Inflammatory macrophage (primary cell): Measurements from ENCODE around the gene NKAIN2.

ENCODE experiments used
- DNase-seq, 2 donors: peaks; one replicate each; pipeline ENCODE4 v3.0.0-alpha.2; 2020 to 2022

NKAIN2 gene

DNA sequence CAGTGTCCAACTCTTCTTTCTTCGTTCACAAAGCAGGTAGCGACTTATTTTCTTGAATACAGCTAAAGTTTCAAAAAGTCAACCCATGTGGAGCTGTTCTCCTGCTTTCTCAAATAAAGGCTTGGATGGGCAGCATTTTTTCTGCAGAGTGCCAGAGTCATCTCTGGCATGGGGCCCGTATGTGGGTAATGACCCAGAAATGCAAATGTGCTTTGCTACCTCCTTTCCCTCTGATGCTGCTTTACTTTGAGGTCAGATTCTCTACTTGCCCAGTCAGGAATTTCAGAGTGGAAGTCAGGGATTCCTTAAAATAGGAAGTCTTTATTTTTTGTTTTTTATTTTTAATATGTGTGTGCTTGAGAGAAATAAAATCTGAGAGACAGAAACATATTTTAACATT is 4.9 kb downstream of the NKAIN2 start:
- no peak for DNase-seq

- DNase-seq: no peak
Measured at GRCh38 chr6:123810214-123810613, 6.5 kb downstream of the NKAIN2 start.

DNA sequence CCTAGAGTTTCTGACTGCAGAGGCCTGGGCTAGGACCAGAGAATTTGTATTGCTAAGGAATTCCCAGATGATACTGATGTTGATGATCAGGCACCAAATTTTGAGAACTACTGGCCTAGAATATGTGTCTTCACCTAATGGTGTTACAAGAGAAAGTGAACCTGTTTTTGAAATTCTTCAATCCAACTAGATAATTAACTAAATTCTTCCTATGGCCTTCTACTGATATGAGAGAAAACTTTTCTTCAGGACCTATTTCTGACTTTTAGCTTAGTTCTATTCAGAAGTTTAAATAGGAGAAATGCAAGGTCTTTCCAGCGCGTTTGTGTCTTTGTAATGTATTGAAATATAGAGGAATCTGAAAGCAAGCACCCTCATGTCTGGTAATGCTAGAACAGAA is 7.3 kb downstream of the NKAIN2 start:
- no peak for DNase-seq

GRCh38 chr6:123811378-123811777 is 7.7 kb downstream of the NKAIN2 start:
- DNase-seq: no peak

- no peak for DNase-seq
Measured at GRCh38 chr6:123812621-123813020, 9.0 kb downstream of the NKAIN2 start.

DNA sequence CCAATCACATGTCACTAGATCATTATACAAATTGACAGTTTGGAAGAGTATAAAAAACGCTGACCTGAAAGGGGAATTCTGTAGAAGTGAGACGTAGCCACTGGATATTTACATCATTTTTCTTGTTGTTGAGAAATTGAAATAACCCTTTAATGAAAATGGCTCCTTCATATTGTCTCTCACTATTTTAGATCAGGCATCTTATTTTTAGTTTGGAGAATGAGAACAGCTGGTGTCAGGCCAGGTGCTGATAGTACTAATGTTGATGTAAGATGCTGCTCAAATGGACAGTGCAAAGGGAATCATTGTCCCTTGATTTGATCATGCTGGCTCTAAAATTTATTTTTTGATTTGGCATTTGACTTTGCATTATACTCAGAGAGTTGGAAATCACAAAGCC is 17.4 kb downstream of the NKAIN2 start:
- DNase-seq: no peak

GRCh38 chr6:123829302-123829953 is 25.8 kb downstream of the NKAIN2 start:
- no peak for DNase-seq

DNA sequence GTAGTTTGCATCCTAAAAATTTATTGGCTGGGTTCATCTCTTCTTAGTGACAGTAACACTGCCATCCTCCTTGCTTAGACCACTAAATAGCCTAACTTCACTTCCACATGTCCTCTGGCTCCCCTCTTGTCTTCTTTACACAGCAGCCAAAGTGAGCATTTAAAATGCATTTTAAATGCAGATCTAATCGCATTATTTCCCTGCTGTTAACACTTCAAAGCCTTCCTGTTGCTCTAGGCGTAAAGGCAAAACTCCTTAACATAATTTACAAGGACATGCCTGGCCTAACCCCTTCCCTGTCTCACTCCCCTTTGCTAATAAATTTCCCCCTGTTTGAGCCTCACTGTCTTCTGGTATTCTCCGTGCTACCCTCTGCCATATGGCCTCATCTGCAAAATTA is 26.5 kb downstream of the NKAIN2 start:
- no peak for DNase-seq

DNA sequence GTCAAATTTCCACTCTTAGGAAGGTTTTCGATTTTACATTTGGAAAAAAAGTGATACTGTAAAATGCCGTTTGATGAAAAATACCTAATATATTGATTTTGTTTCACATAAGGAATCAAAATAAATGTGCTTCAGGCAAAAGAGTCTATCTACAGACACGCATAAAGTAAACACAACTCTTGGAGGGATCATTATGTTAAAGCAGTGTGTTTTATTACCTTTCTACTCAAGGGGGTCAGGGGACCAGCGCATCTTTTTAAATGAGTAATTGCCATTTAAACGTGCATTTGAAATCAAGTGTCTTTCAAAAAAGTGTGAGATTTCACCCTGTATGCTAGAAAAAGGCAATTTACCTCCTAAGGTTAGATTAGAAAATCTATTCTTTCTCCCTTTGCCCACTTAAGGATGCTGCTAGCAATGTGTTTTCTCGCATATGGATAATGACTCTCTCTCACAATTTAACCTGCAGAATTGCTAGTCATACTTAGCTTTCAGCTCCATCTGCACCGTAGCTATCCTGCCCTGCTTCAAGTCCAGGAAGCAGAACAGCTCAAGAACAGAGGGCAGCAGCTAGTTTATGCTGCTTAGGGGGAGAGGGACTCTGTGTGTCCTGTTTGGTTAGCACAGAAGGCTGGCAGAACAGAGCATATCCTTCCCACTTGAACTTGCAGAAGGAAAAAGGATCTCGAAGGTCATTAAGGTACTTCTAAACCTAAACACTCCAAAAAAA is 35.0 kb downstream of the NKAIN2 start:
- no peak for DNase-seq

DNA sequence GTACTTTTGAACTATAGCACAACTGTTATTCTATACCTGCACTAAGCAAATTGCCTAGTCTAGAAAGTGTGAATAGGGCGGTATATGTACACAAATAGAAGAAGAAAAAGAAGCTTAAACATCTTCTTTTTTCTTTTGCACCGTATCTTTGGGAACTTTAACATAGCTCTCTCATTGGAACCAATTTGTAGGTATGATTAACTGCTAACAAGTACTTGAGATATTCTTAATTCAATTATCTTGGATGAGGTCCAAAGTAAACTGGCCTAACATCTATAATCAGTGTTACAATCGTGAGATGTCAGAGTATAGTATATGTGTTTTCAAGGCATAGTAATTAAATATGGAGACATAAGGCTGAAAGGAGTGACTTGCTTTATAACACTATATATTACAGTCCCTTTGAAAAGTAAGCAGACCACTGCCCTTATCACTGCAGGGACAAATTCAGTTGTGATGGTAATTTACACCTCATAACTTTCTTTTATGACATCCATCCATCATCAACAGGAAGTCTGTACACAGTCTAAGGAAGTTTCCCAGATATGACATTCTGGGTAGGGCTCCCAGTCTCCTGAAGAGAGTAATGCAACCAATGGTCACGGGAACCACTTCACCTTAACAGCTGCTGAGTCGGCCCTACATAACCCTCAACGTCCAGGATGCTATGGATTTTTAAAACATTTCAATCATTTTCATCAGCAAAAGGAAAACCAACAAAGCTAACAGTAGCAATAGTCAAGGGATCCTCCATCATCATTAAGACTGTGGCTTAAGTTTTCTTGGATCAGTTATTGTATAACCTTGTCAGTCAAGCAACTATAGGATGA is 37.6 kb downstream of the NKAIN2 start:
- DNase-seq: no peak

- no peak for DNase-seq
Measured at GRCh38 chr6:123844011-123844410, 40.3 kb downstream of the NKAIN2 start.

- no peak for DNase-seq
Measured at GRCh38 chr6:123848347-123848746, 44.7 kb downstream of the NKAIN2 start.

DNA sequence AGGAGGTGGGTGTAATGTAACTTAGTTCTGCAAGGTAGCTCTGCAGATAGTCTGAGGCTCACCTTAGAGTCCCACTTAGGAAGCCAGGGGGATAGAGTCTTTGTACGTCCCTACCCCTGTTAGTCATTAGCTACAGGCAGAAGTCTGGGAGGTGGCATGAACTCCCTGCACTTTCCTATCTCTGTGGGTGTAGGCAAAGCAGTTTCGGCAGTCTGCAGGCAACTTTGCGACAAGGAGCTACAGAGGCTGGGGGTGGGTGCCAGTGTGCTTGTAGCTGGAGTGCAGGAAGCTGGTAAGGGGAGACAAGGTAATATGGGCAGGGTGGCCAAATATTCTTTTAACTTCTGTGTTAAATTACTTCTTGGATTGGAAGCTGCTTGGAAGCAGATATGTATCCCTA is 45.7 kb downstream of the NKAIN2 start:
- no peak for DNase-seq

DNA sequence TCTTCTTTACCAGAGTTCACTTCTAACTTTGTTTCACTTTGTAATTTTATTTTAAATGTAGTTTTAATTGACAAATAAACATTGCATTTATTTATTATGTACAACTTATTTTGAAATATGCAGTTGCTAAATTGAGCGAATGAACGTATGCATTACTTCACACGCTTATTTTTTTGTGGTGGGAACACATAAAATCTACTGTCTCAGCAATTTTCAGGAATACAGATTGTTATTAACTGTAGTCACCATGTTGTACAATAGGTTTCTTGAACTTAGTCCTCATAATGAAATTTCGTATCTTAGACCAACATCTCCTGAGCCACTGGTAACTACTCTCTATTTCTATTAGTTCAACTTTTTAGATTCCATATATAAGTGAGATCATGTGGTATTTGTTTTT is 46.9 kb downstream of the NKAIN2 start:
- no peak for DNase-seq

DNA sequence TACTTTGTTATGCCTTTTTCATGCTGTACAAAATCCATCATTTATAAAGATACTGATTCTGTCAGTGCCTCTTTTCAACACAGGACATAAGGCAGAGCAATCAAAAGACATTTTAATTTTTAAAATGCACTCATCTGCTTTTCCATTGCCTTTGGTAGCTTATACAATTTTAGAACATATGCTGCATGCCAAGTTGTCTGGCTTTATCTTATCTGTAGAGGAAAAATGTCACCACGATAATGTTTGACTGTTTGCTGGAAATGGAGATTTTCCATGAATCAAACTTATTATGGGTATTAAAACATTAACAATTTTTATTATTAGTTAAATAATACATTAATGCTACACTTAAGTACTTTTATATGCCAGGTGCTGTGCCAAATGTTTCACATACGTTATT is 50.5 kb downstream of the NKAIN2 start:
- no peak for DNase-seq

DNA sequence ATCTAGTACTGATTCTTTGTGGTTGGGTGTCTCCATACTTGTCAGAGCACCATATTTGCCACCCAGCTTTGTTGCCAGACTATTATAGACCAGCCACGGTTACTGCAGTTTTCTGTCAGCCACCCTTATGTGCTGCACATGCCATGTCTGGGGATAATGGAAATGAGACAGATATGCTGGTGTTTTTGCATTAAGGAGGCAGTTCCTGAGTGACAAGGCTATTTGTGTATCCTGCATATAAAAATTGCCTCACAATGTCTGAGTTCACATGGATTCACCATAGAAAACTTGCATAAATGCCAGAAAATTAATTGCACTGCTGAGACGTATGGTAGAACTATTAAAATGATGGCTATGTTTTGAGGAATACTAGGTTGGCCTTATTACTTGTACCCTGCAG is 51.8 kb downstream of the NKAIN2 start:
- no peak for DNase-seq

DNA sequence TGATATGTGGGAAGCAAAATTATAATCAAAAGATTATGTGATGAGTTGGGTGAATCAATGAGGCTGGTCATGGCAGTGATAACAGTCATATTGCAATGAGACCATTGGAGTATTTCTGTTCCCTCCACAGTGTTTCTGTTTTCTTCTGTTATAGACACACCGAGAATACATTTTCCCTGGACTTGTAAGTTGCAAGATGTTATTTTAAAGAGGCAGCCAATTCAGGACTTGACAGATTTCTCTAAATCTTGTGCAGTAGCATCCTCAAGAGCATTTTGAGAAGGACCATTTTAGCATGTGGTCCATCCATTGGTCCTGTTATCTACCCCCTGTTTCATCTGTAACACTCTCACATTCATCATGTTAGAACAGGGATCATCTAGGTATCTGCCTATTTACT is 55.6 kb downstream of the NKAIN2 start:
- no peak for DNase-seq

- no peak for DNase-seq
Measured at GRCh38 chr6:123869334-123869733, 65.7 kb downstream of the NKAIN2 start.

DNA sequence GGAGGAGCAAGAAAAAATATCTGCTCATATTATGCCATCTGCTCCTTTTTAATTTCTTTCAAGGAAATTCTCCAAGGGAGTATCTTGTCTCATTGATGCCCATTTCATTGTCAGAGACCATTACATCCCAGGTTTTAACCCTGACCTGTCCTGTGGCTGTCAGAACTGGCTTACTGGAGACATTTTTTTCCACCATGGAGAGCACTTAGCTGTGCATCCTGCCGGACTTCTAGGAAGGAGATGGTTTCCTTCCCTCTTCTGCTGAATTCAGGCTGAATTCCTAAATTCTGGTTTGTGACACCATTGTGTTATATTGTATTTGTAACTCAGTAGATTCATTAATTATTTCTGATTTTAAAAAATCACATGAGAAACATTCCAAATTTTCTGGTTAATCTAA is 70.3 kb downstream of the NKAIN2 start:
- no peak for DNase-seq

- no peak for DNase-seq
Measured at GRCh38 chr6:123875784-123876183, 72.1 kb downstream of the NKAIN2 start.

- no peak for DNase-seq
Measured at GRCh38 chr6:123879749-123880148, 76.1 kb downstream of the NKAIN2 start.

GRCh38 chr6:123888771-123889513 is 85.3 kb downstream of the NKAIN2 start:
- DNase-seq: no peak

GRCh38 chr6:123895346-123895745 is 91.7 kb downstream of the NKAIN2 start:
- DNase-seq: no peak
